GM19351 (cell line): ENCODE results near the gene DPP6.
A peak's percentile ranks its signal among the peaks of the same experiment; 100 is the strongest.

Experiments used
- ATAC-seq: cut with Tn5 transposase; IDR thresholded peaks from one replicate; pipeline ENCODE4 v1.9.1; 2021; ENCODE audit warnings: mild to moderate bottlenecking, moderate library complexity; ENCODE audit not compliant: unreplicated experiment

DPP6 gene

DNA sequence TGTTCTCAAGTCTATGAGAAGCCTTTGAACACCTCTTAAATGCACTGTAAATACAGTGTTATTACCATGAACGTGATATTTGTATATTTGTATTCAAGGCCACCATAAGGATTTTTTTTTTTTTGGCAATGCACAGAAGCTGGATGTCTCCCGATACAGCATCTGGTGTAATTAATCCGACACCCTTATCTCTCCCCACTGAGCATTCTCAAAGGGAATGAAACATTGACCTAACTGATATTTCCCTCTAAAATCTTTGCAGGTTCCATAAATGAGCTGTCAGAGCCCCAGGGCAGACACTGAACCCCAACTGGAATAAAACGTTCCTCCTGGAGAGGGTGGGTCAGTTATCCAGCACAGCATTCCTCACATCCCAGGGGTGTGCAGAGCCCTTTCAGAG is 634.1 kb downstream of the DPP6 start:
- no peak for ATAC-seq

DNA sequence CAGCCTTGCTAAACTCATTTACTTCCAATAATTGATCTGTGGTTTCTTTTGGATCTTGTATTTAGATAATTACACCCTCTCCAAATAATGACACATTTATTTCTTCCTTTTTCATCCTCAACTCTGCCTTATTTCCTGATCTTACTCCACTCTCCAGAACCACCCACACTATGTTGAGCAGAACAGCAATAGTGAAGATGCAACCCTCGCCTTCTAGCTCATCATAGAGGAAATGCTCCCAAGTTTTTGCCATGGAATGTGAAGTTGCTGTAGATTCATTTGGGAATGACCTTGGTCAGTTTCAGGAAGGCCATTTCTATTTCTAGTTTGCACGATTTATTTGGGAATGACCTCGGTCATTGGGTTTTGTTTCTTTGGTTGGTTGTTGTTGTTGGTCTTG is 636.8 kb downstream of the DPP6 start:
- ATAC-seq: no peak

DNA sequence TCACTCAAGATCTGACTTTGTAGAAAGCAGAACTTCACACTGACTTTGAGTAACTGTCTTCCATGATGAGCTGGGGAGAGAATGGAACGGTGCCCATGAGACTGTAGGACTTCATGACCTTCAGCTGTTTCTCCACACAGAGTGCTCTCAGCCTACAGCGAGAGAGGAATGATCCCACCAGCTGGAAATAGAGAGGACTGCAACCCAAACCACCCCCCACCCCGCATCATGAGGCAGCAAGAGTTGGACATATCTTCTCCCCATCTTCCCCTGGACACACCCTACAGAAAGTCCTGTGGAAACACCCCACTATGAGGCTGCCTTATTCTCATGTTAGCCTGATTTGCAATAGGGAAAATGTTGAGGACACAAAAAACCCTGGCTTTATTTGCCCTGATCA is 638.2 kb downstream of the DPP6 start:
- no peak for ATAC-seq

DNA sequence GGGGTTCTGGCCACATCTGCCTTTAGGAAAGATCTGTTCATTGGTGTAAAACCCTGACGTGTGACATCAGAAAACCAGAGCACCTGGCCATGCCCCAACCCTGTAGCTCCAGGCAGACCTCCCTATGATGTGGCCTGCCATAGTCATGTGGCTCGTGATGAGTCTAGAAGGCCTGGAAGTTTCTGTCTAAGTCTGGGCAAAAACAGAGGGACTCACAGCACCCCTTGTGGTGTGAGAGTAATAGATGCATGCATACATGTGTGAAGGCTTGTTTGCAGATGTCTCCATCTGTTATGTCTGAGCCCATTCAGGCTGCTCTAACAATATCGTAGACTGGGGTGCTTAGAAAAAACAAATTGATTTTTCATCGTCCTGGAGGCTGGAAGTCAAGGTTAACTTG is 641.5 kb downstream of the DPP6 start:
- ATAC-seq: no peak

DNA sequence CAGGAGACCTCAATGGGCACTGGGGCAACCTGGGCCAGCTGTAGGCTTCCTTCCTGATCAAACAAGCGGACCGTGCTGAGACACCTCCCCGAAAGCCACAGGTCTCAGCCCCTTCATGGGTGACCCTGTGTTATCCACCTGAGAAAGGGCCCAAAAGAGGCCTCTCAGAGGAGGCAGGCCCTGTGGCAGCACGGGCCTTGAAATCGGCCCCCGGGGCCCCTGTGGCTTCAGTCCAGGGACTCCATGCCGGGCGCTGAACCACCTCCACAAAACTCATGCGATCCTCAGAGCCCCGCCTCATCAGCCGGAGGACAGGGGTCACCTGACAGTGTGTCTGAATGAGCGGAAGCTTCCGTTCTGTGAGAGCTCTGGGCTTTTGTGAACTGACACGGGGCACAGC is 643.6 kb downstream of the DPP6 start:
- ATAC-seq: no peak

DNA sequence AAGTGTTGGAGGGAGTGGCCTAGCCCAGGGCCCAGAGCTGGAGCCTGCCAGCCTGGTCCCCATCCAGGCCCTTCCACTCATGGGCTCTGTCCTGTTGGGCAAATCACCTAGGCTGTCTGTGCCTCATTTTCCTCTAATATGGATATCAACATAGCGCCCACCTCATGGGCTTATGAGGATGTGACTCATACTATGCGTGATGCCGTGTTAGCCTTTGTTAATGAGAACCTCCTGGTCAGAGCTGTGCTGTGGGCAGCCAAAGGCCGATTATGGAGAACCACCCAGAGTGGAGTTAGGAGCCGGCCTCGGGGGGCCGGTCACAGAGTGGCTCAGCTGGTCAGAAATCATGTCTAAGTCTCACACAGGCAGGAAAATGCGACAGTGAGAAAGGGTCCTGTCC is 644.4 kb downstream of the DPP6 start:
- ATAC-seq: no peak

DNA sequence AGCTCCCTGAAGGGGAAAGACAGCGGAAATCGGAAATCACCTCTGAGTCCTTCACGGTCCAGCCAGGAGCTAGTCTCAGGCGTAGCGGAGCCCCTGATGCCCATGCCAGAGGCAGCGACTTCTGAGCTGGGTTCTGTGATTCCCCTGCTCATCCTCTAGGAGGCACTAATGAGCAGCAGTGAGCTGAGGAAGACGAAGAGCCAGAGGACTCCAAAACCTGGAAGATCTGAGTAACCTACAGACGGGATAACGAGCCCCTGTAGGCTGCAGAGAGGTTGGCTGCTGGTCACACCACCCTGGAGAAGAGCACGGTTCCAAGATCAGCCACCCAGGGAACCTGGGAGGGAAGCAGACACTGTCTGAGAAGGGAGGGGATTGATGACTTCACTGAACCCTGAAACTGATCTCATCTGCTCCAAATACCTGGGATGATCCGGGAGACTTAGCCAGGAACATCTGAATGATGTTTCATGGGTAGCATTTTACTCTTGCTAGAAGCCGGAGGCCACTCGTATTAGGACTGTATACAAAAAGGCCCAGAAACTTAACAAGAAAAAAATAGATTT is 646.6 kb downstream of the DPP6 start:
- no peak for ATAC-seq

DNA sequence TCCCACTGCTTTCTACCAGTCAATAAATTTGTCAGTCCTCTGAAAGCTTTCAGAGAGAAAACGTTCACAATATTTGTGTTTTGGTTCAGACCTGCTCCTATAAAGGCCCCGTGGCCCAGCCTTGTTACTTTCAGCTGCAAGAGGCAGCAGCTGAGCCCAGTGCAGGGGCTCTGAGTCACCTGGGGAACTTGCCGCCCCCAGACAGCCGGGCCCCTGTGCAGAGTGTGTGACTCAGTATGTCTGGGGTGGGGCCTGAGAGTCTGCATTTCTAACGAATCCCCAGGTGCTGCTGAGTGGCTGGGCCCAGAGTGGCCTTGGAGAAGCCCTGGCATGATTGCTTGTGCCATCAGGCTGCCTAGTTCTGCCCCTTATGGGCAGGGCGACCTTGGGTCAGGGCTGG is 647.2 kb downstream of the DPP6 start:
- no peak for ATAC-seq

DNA sequence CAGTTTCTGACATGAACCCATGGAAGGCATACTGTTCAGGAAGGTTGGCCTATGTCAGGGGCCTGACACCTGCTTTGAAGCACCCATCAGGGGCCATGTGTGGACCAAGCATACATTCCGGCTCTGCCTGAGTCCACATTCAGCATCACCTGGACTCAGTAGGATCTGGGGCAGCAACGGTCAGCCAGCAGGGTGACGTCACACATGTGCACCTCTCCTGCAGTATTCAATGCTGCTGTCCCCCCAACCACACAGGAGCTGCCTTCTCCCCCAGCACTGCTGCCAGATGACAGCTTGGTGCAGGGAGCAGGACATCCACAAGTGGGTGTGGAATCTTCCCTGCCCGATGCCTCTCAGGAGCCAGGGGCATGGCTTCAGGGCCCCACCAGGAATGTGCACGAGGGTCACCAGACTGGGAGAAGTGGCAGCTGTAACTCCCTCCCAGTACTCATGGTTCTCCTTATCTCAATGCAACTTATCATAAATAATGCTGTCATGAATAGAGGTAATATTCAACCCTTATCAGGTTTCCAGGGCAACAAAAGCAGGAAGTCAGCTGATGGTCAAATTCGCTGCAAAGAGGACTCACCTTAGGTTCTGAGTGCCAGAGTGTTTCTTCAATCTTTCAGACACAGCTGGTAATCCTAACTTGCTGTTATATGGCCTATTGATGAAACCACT is 657.8 kb downstream of the DPP6 start:
- no peak for ATAC-seq

DNA sequence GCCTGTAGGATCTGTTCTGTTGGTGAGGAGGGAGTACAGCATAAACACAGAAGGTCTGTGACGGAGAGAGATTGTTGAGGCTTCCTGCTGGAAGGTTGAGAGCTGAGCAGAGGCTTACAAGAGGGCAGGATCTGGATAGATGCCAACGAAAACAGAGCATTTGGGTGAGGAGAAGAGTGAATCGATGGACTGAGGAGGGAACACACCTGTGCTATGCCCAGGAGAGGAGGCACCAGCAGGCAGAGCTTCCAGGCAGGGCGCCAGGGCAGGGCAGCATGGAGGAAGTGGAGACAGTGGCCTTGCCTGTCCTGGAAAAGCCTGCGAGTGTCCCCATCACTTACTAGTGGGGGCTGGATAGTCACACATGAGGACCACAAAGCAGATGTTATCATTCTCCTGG is 667.8 kb downstream of the DPP6 start:
- ATAC-seq: no peak

DNA sequence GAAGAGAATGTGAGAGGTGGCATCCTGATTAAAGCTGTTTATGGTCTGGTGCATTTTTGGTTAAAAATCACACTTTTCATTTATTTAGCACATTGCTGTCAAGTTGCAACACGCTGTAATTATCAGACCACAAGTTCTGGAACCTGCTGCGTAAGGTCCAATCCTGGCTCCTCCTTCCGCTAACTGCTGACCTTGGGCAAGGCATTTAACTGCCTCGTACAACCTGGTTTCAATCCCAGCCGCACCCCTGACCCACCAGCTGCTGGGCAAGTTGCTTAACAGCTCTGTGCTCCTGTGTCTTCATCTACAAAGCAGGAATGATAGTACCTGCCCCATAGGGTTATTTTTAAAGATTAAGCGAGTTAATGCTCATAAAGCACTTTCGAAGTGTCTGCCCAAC is 668.9 kb downstream of the DPP6 start:
- no peak for ATAC-seq

DNA sequence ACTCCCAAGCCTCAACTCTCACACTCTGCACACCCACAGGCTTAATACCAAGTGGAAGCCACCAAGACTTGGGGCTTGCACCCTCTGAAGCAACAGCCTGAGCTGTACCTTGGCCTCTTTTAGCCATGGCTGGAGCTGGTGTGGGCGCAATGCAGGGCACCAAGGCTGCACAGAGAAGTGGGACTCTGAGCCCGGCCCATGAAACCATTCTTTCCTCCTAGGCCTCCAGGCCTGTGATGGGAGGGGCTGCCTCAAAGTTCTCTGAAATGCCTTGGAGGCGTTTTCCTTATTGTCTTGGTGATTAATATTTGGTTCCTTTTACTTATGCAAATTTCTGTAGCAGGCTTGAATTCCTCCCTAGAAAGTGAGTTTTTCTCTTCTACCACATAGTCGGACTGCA is 674.2 kb downstream of the DPP6 start:
- ATAC-seq: no peak

DNA sequence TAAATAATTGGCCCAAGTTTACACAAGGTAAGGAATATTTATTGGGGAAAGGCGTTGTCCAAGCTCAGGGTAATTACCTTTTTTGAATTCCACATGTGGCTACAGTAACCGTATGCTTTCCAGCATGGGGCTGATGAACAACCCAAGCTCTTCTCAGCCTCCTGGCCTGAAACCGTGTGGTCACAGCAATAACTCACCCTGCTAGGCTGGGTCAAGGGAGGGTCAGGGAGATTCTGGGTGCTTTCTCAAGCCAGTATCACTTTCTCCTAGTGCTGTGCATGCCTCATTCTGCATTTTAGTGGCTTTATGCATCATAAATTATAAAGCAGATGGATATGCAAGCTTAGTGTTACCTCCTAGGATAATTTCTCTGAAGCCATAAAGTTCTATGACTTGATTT is 676.9 kb downstream of the DPP6 start:
- ATAC-seq: no peak

DNA sequence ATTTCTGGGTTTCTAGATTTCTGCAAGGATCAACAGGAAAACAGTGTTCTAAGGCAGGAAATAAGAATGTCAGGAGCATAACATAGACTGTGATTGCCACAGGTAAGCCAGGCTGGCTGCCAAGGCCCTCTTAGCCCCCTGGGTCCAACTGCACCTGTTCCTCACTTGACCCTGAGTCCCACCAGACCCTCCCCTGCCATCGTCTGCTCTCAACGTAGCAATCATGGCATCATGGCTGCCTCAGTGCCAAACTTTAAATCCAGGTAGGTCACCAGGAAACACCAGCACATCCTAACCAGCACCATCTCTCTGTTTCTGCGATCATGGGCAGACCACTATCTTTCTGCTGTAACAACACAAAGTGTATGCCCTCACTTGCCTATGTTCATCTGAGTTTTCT is 683.6 kb downstream of the DPP6 start:
- ATAC-seq: no peak

DNA sequence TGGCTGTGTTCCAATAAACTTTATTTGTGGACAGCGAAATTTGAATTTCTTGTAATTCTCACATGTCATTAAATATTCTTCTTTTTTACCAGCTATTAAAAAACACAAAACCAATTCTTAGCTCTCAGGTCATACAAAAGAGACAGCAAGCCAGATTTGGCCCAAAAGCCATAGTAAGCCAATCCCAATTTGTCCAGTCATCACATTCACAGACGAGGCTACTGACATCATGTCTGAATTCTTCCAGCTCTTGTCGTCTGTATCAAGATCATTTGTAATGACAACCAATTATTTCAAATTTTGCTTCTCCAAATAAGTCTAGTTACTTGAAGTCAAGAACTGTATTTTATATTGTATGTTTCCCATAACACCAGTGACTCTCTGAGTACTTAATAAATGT is 684.2 kb downstream of the DPP6 start:
- no peak for ATAC-seq

DNA sequence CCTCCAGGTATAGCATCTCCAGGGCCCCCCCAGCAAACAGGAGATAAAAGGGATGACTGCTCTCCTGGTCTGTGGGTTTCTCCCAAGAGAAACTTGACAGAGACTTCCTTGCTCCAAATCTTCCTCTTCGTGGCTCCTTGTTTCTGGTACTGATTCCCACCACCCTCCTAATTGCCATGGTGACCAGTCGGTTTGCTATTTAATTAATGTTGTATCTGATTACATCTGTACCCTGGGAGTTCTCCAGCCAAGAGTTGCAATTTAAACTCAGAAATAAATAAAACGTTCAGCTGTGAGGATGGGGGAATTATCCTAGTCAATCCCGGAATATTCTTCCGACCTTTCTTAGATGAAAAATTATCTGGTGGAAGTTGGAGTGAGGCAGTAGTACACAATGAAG is 686.0 kb downstream of the DPP6 start:
- no peak for ATAC-seq

DNA sequence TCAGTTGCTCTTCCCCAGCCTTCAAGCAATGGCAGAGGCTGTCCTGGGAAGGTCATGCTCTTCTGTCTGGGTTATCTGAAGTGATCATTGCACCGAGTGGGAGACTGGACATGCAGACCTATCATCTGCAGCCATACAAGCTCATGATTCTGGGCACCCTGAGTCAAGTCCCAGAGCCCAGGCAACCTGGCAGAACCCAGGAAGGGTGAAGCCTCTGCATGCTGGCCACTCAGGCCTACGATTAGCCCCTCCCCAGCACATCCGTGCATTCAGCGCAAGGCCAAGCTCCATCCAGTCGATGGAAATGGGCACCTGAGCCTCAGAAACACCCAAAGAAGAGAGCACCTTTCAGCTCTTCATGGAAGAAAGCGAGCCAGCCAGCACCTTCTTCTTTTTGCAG is 688.9 kb downstream of the DPP6 start:
- ATAC-seq: no peak

DNA sequence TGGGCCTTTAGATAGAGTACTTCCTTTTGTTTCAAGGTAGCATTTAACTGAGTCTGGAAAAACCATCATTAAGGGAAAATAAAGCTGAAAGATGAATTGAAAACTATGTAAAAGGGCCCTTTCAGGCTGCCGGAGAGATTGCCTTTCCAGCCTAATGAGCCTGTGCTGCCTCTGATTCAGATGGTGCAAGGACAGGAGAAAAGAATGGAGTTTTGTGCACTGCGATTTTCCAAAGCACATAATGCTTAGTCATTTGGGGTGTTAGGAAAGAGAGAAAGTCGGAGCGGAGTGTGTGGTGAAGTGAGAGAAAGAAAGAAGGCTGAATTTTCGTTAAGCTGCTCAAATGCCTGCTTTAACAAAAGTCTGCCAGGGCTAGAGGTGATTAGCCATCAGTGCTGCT is 691.0 kb downstream of the DPP6 start:
- ATAC-seq: no peak

DNA sequence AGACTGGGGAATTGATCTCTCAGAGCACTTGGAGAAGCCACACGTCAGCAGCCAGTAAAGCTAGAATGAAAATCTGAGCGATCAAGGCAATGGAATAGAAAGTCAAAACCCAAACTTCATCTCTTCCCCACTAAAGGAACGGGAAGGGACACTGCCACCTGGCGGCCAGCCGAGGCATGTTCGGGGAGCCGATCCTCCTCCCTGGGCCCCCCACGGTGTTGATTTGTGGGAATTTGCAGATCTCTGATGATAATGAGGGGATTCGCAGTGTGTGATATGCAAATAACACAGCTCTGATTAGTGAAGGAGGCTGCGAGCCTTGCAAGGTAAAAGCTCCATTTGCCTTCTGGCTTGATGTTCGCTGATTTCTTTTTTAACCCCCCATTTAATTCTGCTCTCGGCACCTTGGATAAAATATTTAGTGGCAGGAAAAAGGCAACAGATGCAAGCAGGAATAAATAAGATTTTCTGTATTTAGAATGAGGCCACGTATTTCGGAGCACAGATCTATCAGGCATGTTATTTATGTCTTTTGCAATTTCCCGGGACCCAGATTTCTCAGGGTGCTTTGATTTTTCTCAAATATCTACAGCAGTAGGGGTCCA is 692.2 kb downstream of the DPP6 start:
- peak; percentile 69 for ATAC-seq

DNA sequence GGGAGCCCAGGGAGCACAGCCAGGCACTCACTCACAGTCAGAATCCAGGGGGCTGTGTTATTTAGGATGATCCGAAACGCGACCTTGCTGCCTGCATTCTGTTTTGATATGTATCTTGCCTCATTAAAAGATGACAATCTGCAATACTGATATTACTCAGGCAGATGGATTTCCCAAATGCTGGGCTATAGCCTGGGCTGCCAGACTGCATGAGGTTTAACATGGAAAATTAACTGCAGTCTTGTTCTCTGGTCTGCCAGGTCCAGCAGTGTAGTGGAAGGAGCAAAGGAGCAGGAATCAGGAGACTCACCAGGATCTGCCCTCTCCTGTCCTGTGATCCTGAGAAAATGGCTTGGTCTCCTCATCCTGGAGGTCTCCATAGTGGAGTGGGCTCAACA is 692.7 kb downstream of the DPP6 start:
- no peak for ATAC-seq

DNA sequence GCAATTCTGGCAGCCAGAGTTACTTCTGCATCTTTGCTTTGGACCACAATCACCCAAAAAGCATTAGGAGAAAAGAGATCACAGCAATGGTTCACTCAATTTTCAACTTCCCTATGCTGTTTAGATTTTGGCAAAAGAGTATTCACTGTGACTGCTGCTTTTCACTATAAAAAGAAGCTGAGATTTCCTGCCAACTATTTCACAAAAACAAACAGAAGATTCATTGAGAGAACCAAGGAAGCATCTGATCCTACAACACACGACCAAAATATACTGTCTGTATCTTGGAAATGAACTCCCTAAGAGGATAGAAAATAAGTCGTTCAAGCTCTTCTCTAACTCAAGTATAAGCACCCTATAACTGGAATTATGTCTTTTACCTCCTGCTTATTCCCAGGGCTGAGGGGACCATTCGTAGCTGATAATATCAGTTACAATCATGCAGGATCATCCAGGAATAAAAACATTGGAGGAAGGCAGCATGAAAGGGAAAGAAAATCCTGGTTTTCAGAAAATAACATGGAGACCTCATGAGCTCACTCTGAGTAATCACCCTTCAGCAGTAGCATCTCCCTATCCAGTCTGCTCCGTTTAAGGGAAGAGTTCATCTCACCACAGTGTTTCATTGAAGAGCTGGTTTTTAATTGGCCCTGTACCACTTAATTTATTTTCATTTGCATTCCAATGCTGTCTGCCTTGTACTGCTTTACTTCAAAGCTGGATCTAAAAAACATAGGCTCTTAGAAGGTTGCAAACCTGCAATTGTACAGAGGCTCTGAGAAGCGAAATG is 694.6 kb downstream of the DPP6 start:
- ATAC-seq: no peak
